H9 (cell line): ENCODE measurements around the gene SLIT1. TPM values are rescaled to one million over a fixed set of nuclear protein-coding genes. Genes with fewer than 3 reads are reported as not detected.

Experiments used
- DNase-seq: peaks from one replicate; pipeline ENCODE4 v3.0.0-alpha.2; 2017
- H2AFZ ChIP-seq: one replicate; pipeline ENCODE4 v1.6.1; 2013; ENCODE audit warnings: mild to moderate bottlenecking, low read length, control low read depth, moderate library complexity
- H2AK5ac ChIP-seq: 2 replicates; pipeline ENCODE4 v1.6.1; 2013; ENCODE audit warnings: low read length, control low read depth, mixed read lengths; ENCODE audit not compliant: insufficient read length
- H2BK120ac ChIP-seq: one replicate; pipeline ENCODE4 v1.6.1; 2013; ENCODE audit warnings: low read depth, mild to moderate bottlenecking, low read length, control low read depth, inconsistent platforms; ENCODE audit not compliant: poor library complexity, severe bottlenecking
- H2BK12ac ChIP-seq: 2 replicates; pipeline ENCODE4 v1.6.1; 2013; ENCODE audit warnings: low read length, control low read depth, mixed read lengths, low read depth; ENCODE audit not compliant: insufficient read length
- H2BK15ac ChIP-seq: 2 replicates; pipeline ENCODE4 v1.6.1; 2013; ENCODE audit warnings: low read depth, low read length, control low read depth
- H2BK20ac ChIP-seq: one replicate; pipeline ENCODE4 v1.6.1; 2013; ENCODE audit warnings: low read depth, mild to moderate bottlenecking, low read length, control low read depth, inconsistent platforms; ENCODE audit not compliant: poor library complexity, severe bottlenecking
- H2BK5ac ChIP-seq: 2 replicates; pipeline ENCODE4 v1.6.1; 2013; ENCODE audit warnings: low read length, control low read depth, mixed read lengths; ENCODE audit not compliant: insufficient read length
- H3K14ac ChIP-seq: 2 replicates; pipeline ENCODE4 v1.6.1; 2013; ENCODE audit warnings: low read length, control low read depth; ENCODE audit not compliant: insufficient read depth
- H3K18ac ChIP-seq: 2 replicates; pipeline ENCODE4 v1.6.1; 2013; ENCODE audit warnings: low read depth, mild to moderate bottlenecking, mixed read lengths, low read length, control low read depth; ENCODE audit not compliant: insufficient read length
- H3K23ac ChIP-seq: 2 replicates; pipeline ENCODE4 v1.6.1; 2013; ENCODE audit warnings: low read length, control low read depth, mixed read lengths, low read depth; ENCODE audit not compliant: insufficient read length
- H3K23me2 ChIP-seq: 2 replicates; pipeline ENCODE4 v1.6.1; 2013; ENCODE audit warnings: low read depth, mild to moderate bottlenecking, mixed read lengths, low read length, control low read depth; ENCODE audit not compliant: insufficient read length, poor library complexity, severe bottlenecking
- H3K27ac ChIP-seq: 2 replicates; pipeline ENCODE4 v1.5.1; 2013; ENCODE audit warnings: low read length, control low read depth, mixed read lengths, low read depth; ENCODE audit not compliant: insufficient read length
- H3K27me3 ChIP-seq: 2 replicates; pipeline ENCODE4 v1.6.1; 2013; ENCODE audit warnings: low read length, control low read depth, inconsistent platforms; ENCODE audit not compliant: insufficient read depth
- H3K4ac ChIP-seq: 2 replicates; pipeline ENCODE4 v1.6.1; 2013; ENCODE audit warnings: low read depth, mild to moderate bottlenecking, control low read depth, inconsistent platforms, low read length, moderate library complexity
- H3K4me1 ChIP-seq: 2 replicates; pipeline ENCODE4 v1.6.1; 2013; ENCODE audit warnings: low read length, control low read depth, inconsistent platforms; ENCODE audit not compliant: insufficient read depth
- H3K4me2 ChIP-seq: 2 replicates; pipeline ENCODE4 v1.6.1; 2013; ENCODE audit warnings: low read length, control low read depth, mixed read lengths; ENCODE audit not compliant: insufficient read length, insufficient read depth
- H3K56ac ChIP-seq: 2 replicates; pipeline ENCODE4 v1.6.1; 2013; ENCODE audit warnings: low read depth, mild to moderate bottlenecking, mixed read lengths, low read length, control low read depth; ENCODE audit not compliant: insufficient read length
- H3K79me1 ChIP-seq: 2 replicates; pipeline ENCODE4 v1.6.1; 2013; ENCODE audit warnings: low read depth, mild to moderate bottlenecking, moderate library complexity, low read length, control low read depth, inconsistent platforms; ENCODE audit not compliant: insufficient read depth, poor library complexity, severe bottlenecking
- H3K79me2 ChIP-seq: 2 replicates; pipeline ENCODE4 v1.6.1; 2013; ENCODE audit warnings: low read length, control low read depth, inconsistent platforms; ENCODE audit not compliant: insufficient read depth
- H3K9ac ChIP-seq: 2 replicates; pipeline ENCODE4 v1.6.1; 2013; ENCODE audit warnings: low read length, control low read depth, mixed read lengths; ENCODE audit not compliant: insufficient read length; ENCODE audit errors: extremely low read depth
- H3K9me3 ChIP-seq: one replicate; pipeline ENCODE4 v1.6.1; 2013; ENCODE audit warnings: low read depth, low read length, inconsistent platforms; ENCODE audit not compliant: control insufficient read depth
- H3T11ph ChIP-seq: one replicate; pipeline ENCODE4 v1.6.1; 2013; ENCODE audit warnings: mild to moderate bottlenecking, low read length, control low read depth, inconsistent platforms
- H4K20me1 ChIP-seq: one replicate; pipeline ENCODE4 v1.6.1; 2013; ENCODE audit not compliant: control insufficient read depth, insufficient read length, insufficient read depth
- H4K5ac ChIP-seq: 2 replicates; pipeline ENCODE4 v1.6.1; 2013; ENCODE audit warnings: low read depth, mild to moderate bottlenecking, mixed read lengths, low read length, control low read depth; ENCODE audit not compliant: insufficient read length
- H4K8ac ChIP-seq: replicated peaks from 2 replicates; pipeline ENCODE4 v1.6.1; 2013; ENCODE audit warnings: low read length, control low read depth, mixed read lengths, low read depth; ENCODE audit not compliant: insufficient read length
- H4K91ac ChIP-seq: 2 replicates; pipeline ENCODE4 v1.6.1; 2013; ENCODE audit warnings: low read depth, mild to moderate bottlenecking, moderate library complexity, mixed read lengths, low read length, control low read depth; ENCODE audit not compliant: insufficient read length
- H3K27ac Mint-ChIP-seq, 3 experiments: 2 replicates in 2 of 3; 3 replicates in 1 of 3; pipeline ENCODE4 v1.8.0; 2020 to 2021; ENCODE audit warnings: mixed read lengths in 3 of 3, mild to moderate bottlenecking in 1 of 3, moderate library complexity in 1 of 3
- H3K27me3 Mint-ChIP-seq: 2 replicates; pipeline ENCODE4 v1.8.0; 2021; ENCODE audit warnings: low read depth, mild to moderate bottlenecking, moderate library complexity, mixed read lengths
- H3K36me3 Mint-ChIP-seq, 3 experiments: 2 replicates in 2 of 3; 3 replicates in 1 of 3; pipeline ENCODE4 v1.8.0; 2020 to 2021; ENCODE audit warnings: low read depth in 3 of 3, mixed read lengths in 3 of 3; ENCODE audit not compliant: insufficient read depth in 1 of 3
- H3K4me1 Mint-ChIP-seq, 2 experiments: 2 replicates each; pipeline ENCODE4 v1.8.0; 2020; ENCODE audit warnings: mixed read lengths in 2 of 2
- H3K4me3 Mint-ChIP-seq, 2 experiments: 2 replicates in 1 of 2; 3 replicates in 1 of 2; pipeline ENCODE4 v1.8.0; 2020 to 2021; ENCODE audit warnings: mild to moderate bottlenecking in 2 of 2, mixed read lengths in 2 of 2, moderate library complexity in 1 of 2
- H3K9me3 Mint-ChIP-seq, 2 experiments: 2 replicates in 1 of 2; 3 replicates in 1 of 2; pipeline ENCODE4 v1.8.0; 2020; ENCODE audit warnings: mild to moderate bottlenecking in 2 of 2, mixed read lengths in 2 of 2, moderate library complexity in 1 of 2
- WGBS: extraction: QIAGEN DNeasy Blood & Tissue Kit; methylation state at CpG from one replicate; pipeline ENCODE4 v1.1.7; 2013; ENCODE audit warnings: missing lambda C conversion rate, low lambda C conversion rate, mixed read lengths; ENCODE audit not compliant: insufficient read length; ENCODE audit errors: extremely low coverage; 5-methylcytosine and 5-hydroxymethylcytosine counted together
- total RNA-seq: library from RNA; stranded (reverse); gene quantifications from 2 replicates; pipeline ENCODE4 v1.2.1, GENCODE V29; 2021
- TF ChIP-seq, protein P1 (sequence below): fragments of 200-600 bp; sonication (generic); conservative IDR thresholded peaks from 3 replicates; pipeline ENCODE4 v1.8.0; 2021; ENCODE audit warnings: antibody characterized with exemption, mild to moderate bottlenecking

SLIT1 gene
- total RNA-seq, 1 experiment from 2014 or later = 0.57 TPM

- Mint-ChIP-seq H3K36me3 (no peaks in the 10 kb centered on the region), H3K4me3 (no peak overlapping the region), H3K4me1 (peaks cover 8 to 9% of the 10 kb centered on the region in 2 experiments), H3K9me3 (no peaks in the 10 kb centered on the region), H3K27me3 (peaks cover 1% of the 10 kb centered on the region), H3K27ac (no peak overlapping the region)
- Histone ChIP-seq H4K5ac (no peak overlapping the region), H3K27me3 (no peaks in the 10 kb centered on the region), H4K8ac (no peak overlapping the region), H3K4me2 (no peak overlapping the region), H3T11ph (no peak overlapping the region), H3K23ac (no peak overlapping the region), H2BK12ac (no peak overlapping the region), H2AFZ (no peak overlapping the region), H3K9ac (no peak overlapping the region), H3K27ac (no peak overlapping the region), H3K79me1 (no peaks in the 10 kb centered on the region), H2AK5ac (no peak overlapping the region), H2BK120ac (no peak overlapping the region), H4K20me1 (no peaks in the 10 kb centered on the region), H2BK20ac (no peak overlapping the region), H4K91ac (no peak overlapping the region), H3K9me3 (no peaks in the 10 kb centered on the region), H3K4ac (no peak overlapping the region), H3K79me2 (no peaks in the 10 kb centered on the region), H3K23me2 (no peaks in the 10 kb centered on the region), H2BK5ac (no peak overlapping the region), H3K56ac (no peak overlapping the region), H3K14ac (no peak overlapping the region), H2BK15ac (no peak overlapping the region), H3K18ac (no peak overlapping the region), H3K4me1 (no peaks in the 10 kb centered on the region)
- DNase-seq = no peak
- TF ChIP-seq, protein P1, sequence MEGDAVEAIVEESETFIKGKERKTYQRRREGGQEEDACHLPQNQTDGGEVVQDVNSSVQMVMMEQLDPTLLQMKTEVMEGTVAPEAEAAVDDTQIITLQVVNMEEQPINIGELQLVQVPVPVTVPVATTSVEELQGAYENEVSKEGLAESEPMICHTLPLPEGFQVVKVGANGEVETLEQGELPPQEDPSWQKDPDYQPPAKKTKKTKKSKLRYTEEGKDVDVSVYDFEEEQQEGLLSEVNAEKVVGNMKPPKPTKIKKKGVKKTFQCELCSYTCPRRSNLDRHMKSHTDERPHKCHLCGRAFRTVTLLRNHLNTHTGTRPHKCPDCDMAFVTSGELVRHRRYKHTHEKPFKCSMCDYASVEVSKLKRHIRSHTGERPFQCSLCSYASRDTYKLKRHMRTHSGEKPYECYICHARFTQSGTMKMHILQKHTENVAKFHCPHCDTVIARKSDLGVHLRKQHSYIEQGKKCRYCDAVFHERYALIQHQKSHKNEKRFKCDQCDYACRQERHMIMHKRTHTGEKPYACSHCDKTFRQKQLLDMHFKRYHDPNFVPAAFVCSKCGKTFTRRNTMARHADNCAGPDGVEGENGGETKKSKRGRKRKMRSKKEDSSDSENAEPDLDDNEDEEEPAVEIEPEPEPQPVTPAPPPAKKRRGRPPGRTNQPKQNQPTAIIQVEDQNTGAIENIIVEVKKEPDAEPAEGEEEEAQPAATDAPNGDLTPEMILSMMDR = no peak
- WGBS = no CpG with 5 or more reads among the region's 5 CpGs
Observed at GRCh38 chr10:97124211-97124610, 61.5 kb downstream of the SLIT1 start.
